ENCODE measurements around the gene MRTFB.
A peak's percentile ranks its signal among the peaks of the same experiment; 100 is the strongest.

Gene MRTFB

GRCh38 chr16:14061732-14062259 is 9.3 kb upstream of the MRTFB start:
- no peak overlapping the region for H3K4me3 ChIP-seq (ENCODE audit: low read depth, low read length)
- no peak for DNase-seq (ENCODE audit: low read depth)
- TF ChIP-seq MYC (IDR thresholded peaks at IDR 0.05; ENCODE audit: low read depth, low read length) (no peak), CTCF (IDR thresholded peaks at IDR 0.05; ENCODE audit: low read depth, low read length) (no peak), POLR2A (IDR thresholded peaks at IDR 0.05; ENCODE audit: extremely low read depth, insufficient read length) (no peak), MAX (IDR thresholded peaks at IDR 0.05; ENCODE audit: low read depth, low read length) (no peak)

- no peak for DNase-seq (ENCODE audit: low read depth)
- TF ChIP-seq MAX (IDR thresholded peaks at IDR 0.05; ENCODE audit: low read depth, low read length) (no peak), CTCF (IDR thresholded peaks at IDR 0.05; ENCODE audit: low read depth, low read length) (no peak), POLR2A (IDR thresholded peaks at IDR 0.05; ENCODE audit: extremely low read depth, insufficient read length) (no peak), MYC (IDR thresholded peaks at IDR 0.05; ENCODE audit: low read depth, low read length) (no peak)
- H3K4me3 ChIP-seq (ENCODE audit: low read depth, low read length): no peak overlapping the region
Measured at GRCh38 chr16:14062261-14062660, 8.9 kb upstream of the MRTFB start.

GRCh38 chr16:14063618-14064581 is 7.2 kb upstream of the MRTFB start:
- TF ChIP-seq MYC (IDR thresholded peaks at IDR 0.05; ENCODE audit: low read depth, low read length) (no peak), MAX (IDR thresholded peaks at IDR 0.05; ENCODE audit: low read depth, low read length) (no peak), POLR2A (IDR thresholded peaks at IDR 0.05; ENCODE audit: extremely low read depth, insufficient read length) (no peak), CTCF (IDR thresholded peaks at IDR 0.05; ENCODE audit: low read depth, low read length) (no peak)
- no peak for DNase-seq (ENCODE audit: low read depth)
- no peak overlapping the region for H3K4me3 ChIP-seq (ENCODE audit: low read depth, low read length)

GRCh38 chr16:14069818-14070217 is 1.3 kb upstream of the MRTFB start:
- no peak for DNase-seq (ENCODE audit: low read depth)
- no peak for TF ChIP-seq POLR2A (IDR thresholded peaks at IDR 0.05; ENCODE audit: extremely low read depth, insufficient read length)

GRCh38 chr16:14070555-14070876 is 603 bp upstream of the MRTFB start:
- TF ChIP-seq MAX (IDR thresholded peaks at IDR 0.05; ENCODE audit: low read depth, low read length): no peak
- no peak for TF ChIP-seq MYC (IDR thresholded peaks at IDR 0.05; ENCODE audit: low read depth, low read length)
- TF ChIP-seq CTCF (IDR thresholded peaks at IDR 0.05; ENCODE audit: low read depth, low read length): no peak
- TF ChIP-seq POLR2A (IDR thresholded peaks at IDR 0.05; ENCODE audit: extremely low read depth, insufficient read length): no peak
- H3K4me3 ChIP-seq (ENCODE audit: low read depth, low read length): peak overlapping the region; percentile 62
- DNase-seq (ENCODE audit: low read depth): no peak

More at GRCh38 chr16:14069818-14070217, 1.3 kb upstream of the MRTFB start:
- H3K4me3 ChIP-seq (ENCODE audit: low read depth, low read length): no peak overlapping the region

GRCh38 chr16:14071576-14072271 is 605 bp downstream of the MRTFB start:
- DNase-seq (ENCODE audit: low read depth): peak; percentile 37
- TF ChIP-seq MYC (IDR thresholded peaks at IDR 0.05; ENCODE audit: low read depth, low read length) (no peak), MAX (IDR thresholded peaks at IDR 0.05; ENCODE audit: low read depth, low read length) (no peak), CTCF (IDR thresholded peaks at IDR 0.05; ENCODE audit: low read depth, low read length) (no peak), POLR2A (IDR thresholded peaks at IDR 0.05; ENCODE audit: extremely low read depth, insufficient read length) (no peak)

More at GRCh38 chr16:14071576-14072271, 605 bp downstream of the MRTFB start:
- H3K4me3 ChIP-seq (ENCODE audit: low read depth, low read length): peak overlapping the region; percentile 62

All from NB4 (cell line).